UCSD-AML1 (cell line): ENCODE data around the gene KDELR3.
A peak's percentile ranks its signal among the peaks of the same experiment; 100 is the strongest.
"Not testable (repeated sequence)": the region's sequence is repeated elsewhere in the genome, so short reads cannot be mapped to it uniquely, and the experiment has no call there.

Source experiments
- DNase-seq: peaks from one replicate; lab custom pipeline; 2025; ENCODE audit not compliant: unreplicated experiment; lab: John Stamatoyannopoulos, UW

The KDELR3 gene

GRCh38 chr22:38455530-38456271 is 12.2 kb upstream of the KDELR3 start:
- DNase-seq = no peak

- no peak for DNase-seq
These were observed 11.5 kb upstream of the KDELR3 start for GRCh38 chr22:38456272-38456835.

- no peak for DNase-seq
These were observed 10.8 kb upstream of the KDELR3 start for GRCh38 chr22:38456841-38457699.

GRCh38 chr22:38460426-38460840 is 7.5 kb upstream of the KDELR3 start:
- no peak for DNase-seq

DNA sequence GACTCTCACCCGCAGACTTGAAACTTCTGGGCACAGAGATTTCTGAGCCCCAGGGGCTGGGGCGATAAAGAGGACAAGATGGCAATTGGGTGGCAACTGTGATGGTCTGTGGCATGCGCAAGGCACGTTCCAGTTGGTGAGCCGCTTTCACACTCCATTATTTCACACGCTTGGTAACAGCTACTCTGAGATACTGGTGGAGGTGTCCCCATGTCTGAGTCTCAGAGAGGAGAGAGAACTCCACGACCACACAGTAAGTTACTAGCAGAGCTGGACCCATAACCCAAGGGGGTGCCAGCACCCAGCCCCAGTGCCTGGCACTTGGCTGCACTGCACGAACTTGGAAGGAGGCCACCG is 6.9 kb upstream of the KDELR3 start:
- no peak for DNase-seq

- peak; percentile 75 for DNase-seq
These were observed 6.3 kb upstream of the KDELR3 start for GRCh38 chr22:38461414-38462081.

DNA sequence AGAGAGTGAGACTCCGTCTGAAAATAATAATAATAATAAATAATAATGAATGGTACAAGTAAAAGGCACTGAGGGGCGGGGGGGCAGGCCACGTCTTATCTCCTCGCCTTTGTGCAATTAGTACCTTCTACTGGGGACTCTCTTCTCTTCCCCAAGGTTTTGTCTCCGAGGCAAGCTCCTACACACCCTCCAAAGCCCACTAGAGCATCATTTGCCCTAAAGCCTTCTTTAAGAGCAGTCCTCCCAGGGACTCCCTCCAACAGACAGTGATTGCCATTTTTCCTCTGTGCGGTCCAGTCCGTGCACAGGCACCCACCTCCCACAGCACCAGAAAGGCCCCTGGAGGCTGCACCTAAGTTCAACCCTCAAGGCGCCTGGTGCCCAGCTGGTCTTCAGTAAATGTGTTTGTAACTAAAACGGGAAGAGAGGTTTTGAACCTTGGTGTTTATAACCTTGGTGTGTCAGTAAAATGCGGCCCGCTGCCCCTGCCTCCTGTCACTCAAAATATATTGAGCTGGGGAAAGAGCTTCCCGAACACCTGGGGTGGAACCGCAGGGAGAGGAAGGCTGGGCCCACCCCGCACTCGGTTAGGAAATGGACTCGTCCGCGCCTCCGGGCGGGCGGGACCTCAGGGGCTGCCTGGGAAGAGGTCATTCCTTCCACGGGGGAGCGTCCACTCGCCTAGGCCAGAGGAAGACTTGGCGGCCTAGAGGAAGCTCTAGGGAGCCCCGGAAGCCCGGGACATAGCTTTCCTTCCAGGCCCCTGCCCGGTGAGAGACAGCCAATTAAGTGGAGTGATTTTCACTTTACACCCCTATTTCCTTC is 4.7 kb upstream of the KDELR3 start:
- DNase-seq = peak; percentile 30

DNA sequence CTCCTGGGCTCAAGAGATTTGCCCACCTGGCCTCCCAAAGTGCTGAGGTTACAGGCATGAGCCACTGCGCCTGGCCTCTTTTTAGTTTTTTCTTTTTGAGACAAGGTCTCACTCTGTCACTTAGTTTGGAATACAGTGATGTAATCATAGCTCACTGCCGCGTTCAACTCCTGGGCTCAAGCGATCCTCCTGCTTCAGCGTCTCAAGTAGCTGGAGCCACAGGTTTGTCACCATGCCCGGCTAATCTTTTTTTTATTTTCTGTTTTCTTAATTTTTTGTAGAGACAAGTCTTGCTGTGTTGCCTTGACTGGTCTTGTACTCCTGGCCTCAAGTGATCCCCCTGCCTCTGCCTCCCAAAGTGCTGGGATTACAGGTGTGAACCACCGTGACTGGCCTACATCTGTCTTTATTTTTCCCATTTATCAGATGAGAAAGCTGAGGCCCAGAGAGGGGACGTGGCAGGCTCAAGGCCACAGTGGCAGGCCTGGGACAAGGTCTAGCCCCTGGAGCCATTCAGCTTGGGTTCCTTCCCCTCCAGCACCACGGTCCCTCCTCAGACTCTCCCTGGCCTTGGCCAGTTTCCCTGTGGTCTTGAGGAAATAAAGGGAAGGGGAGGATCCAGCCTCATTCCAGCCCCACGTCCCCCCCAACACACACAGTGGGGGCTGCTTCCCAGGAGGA is 2.8 kb upstream of the KDELR3 start:
- no peak for DNase-seq

DNA sequence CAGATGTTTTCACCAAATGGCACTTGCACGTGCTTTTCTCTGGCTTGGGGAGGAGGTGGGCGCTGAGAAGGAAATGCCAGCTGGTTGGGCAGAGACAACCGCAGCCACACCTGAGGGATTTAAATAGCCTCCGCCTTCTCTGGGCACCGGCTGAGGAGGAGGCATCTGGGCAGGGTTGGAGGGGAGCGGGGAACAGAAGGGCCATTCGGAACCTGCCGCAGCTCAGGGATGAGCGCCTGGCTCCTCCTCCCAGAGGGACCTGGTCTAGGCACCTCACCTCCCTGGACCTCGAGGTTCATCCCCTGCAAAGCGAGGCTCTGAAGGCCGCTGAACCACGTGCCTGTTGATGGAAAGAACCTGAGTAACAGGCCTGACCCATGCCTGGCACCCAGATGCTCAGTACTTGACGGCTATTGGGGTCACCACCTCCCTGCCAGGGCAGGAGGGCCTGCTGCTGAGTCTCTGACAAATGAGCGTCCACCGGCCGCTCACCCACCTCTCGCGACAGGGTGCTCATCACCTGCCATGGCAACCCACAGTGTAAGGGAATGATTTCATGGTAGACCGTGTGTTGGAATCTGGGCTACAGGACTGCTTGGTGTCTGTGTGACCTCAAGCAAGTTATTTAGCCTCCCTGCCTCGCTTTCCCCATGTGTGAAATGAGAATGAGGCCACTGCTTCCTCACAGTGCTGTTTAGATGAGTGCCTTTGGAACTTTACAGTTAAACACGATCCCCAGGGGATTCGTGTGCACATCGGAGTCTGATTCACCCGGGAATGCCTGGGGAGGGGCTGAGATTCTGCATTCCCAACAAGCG is 2.0 kb upstream of the KDELR3 start:
- DNase-seq = no peak

GRCh38 chr22:38467438-38467903 is 425 bp upstream of the KDELR3 start:
- no peak for DNase-seq

DNA sequence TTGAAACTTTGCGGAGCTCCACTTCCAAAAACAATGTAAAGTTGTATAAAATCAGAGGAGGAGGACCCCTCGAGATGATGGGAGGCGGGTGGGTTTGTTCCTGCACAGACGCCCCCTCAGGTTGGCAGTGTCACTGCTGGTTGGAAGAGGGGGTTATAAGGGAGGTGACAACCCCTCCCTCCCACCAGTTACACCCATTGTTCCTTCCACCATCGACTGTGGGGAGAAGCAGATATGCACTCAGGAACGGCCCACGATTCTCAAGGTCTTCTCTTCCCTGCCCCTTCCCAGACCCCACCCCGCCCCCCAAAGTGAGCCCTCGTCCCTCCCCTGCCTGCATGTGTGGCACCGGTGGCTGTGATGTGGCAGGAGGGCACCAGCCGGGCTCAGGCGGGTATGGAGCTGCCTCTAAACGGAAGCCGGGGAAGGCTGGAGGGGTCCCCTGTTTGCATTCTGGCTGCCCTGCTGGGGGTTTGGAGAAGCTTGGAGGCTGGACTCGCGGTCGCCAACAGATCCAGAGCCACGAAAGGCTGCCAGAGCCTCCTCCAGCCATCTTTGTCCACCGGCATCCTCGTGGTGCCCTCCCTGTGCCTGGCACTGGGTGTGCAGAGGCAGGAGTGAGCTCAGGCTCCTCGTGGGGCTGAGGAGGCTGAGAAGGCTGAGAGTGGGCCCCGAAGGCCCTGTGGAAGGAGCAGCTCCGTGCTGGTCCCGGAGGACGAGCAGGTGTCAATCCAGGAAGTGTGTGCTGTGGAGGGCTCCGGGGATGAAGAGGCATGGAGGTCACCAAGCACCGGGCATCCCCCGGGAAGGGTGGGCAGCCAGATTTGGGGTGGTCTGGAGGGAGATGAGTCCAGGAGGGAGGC is 778 bp downstream of the KDELR3 start:
- no peak for DNase-seq

DNA sequence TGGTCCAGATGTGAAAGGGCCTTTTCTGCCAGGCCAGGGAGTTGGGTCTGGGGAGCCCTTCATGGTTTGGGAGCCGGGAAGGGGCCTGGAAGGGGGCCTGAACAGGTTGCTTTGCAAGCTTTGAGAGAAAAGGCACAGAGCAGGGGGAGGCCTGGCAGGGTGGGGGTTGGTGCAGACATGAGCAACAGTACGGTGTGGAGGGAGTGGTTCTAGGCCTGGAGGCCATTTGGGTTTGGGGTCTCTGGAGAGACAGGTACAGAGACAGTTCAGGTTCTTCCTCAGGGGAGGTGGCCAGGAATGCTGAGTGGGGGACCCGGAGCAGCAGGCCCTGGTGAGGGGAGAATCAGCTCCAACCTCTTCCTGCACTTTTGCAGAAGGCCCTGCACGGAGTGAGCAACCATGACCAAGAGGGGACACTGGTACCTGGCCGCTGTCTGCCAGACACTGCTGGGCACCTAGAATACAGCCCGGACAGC is 1.4 kb downstream of the KDELR3 start:
- DNase-seq = no peak

DNA sequence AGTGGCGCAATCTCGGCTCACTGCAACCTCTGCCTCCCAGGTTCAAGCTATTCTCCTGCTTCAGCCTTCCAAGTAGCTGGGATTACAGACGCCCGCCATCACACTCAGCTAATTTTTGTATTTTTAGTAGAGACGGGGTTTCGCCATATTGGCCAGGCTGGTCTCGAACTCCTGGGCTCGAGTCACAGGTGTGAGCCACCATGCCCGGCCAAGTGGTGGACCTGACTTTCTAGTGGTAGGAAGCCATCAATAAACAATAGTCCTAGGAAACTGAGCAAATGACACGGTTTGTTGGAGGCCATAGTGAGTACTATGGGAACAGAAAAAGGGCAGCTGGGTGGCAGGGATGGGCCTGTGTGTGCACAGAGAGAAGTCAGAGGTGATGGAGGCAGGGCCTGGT is 2.3 kb downstream of the KDELR3 start:
- not testable (repeated sequence) for DNase-seq

DNA sequence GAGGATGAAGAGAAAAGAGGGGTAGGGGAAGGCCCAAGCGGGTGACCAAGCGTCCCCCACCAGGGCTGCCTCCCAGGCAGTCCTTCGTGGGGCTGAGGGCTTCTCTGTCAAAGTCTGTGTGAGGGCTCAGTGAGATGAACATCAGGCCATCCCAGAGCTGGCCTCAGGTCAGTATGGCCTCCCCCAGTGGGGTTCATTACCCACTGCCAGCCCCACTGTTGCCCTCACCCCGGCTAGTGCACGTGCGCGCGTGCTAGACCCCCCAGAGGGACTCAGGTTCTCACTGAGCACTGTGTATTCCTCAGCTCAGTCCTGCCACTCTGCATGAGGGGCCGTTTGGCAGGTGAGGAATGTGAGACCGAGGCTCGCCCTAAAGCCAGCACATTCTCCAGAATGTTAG is 3.3 kb downstream of the KDELR3 start:
- no peak for DNase-seq

DNA sequence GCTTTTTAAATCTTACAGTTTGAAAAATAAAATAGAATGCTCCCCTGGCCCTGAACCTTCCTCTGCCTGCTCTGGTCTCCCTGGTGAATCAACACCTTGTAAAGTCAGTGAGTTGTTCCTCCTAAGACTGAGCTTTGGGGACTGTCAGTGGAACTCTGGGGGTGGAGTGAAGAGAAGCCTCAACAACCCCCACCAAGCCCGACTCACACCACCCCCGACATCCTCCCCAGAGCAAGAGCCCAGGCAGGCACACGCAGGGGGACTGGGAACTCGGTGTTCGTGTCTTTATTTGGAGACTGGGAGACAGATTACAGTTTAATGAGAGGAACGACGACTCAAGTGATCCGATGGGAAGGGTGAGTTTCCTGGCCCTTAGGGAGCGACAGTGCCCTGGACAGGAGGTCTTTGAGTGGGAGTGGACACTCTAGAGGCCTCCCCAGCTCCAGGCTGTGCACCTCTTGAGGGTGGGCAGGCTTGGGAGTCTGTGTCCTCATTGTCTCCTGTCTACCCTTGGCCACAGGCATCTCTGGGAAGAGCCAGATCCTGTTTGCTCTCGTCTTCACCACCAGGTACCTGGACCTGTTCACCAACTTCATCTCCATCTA is 6.2 kb downstream of the KDELR3 start:
- DNase-seq = no peak

DNA sequence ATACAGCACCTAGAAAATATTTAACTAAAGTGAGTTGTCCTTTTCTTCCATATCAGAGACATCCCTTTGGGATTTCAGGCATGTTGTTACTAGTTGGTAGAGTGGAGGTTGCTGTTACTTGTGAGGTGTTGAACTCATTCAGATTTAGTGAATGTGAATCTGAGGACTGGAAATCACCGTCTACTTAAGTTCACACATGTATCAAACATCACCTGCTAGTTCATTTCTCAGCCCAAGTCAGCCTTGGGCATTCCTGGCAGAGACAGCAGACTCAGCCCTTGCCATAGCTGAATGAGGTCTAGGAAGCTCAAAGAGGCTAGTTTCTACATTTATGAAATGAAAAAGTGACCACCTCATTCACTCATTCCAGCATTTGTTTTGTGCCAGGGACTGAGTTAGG is 9.7 kb downstream of the KDELR3 start:
- no peak for DNase-seq

DNA sequence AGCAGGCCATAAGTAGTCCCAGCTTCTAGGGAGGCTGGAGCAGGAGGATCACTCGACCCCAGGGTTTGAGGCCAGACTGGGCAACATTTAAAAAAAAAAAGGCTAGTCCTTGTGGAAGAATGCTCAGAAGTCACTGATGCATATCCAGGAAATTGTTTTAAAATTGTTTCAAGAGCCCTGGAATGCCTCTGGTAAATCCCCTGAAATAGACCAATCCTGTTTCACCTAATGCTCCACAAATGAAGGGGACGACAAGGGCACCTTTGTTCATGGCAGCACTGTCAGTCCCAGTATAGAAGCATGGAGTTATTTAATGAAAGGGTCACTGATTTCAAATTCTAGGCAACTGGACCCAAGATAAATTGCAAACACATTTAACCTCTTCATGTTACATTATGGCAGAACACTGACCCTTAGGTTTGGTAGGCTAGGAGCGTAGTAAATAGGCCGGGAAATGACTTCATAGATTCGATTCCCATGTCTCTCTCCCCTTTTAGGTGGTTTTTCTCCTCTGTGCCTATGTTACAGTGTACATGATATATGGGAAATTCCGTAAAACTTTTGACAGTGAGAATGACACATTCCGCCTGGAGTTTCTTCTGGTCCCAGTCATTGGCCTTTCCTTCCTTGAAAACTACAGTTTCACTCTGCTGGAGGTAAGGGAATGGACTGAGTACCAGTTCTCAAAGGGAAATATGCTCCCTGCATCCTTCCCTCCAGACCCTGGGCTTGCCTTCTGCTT is 11.4 kb downstream of the KDELR3 start:
- no peak for DNase-seq
